Measurements from ENCODE around the gene EMSY.

- TF ChIP-seq CTCF (IDR thresholded peaks at IDR 0.05) (no peak), POLR2A (IDR thresholded peaks at IDR 0.05) (no peak)
These were observed 26.6 kb downstream of the EMSY start for GRCh38 chr11:76471382-76471781.
